Right cardiac atrium (tissue), 5 donors: ENCODE data around the gene NKAIN2. TPM values are rescaled to one million over a fixed set of nuclear protein-coding genes. Genes with fewer than 3 reads are reported as not detected.

Source experiments
- ATAC-seq, 2 donors: fragments of 200-7000 bp; cut with Tn5 transposase; one replicate each; pipeline versions ENCODE4 v1.8.0 to v1.9.1; 2020; ENCODE audit warnings: moderate library complexity in 2 of 2, mild to moderate bottlenecking in 1 of 2
- DNase-seq, 3 donors: peaks; one replicate each; pipeline ENCODE4 v3.0.0-alpha.2; 2020
- H3K27ac ChIP-seq: one replicate; pipeline ENCODE4 v1.5.1; 2013; ENCODE audit warnings: mild to moderate bottlenecking, low read length, control low read depth, moderate library complexity
- H3K27me3 ChIP-seq: one replicate; pipeline ENCODE4 v1.6.1; 2013; ENCODE audit not compliant: control insufficient read depth, insufficient read depth
- H3K4me1 ChIP-seq: one replicate; pipeline ENCODE4 v1.6.1; 2013; ENCODE audit warnings: low read length; ENCODE audit not compliant: control insufficient read depth, insufficient read depth
- H3K4me3 ChIP-seq: one replicate; pipeline ENCODE4 v1.5.1; 2013; ENCODE audit warnings: low read length, control low read depth
- H3K9me3 ChIP-seq: one replicate; pipeline ENCODE4 v1.6.1; 2013; ENCODE audit warnings: low read length; ENCODE audit not compliant: control insufficient read depth
- WGBS: extraction: QIAGEN DNeasy Blood & Tissue Kit; methylation state at CpG from one replicate; pipeline ENCODE4 v1.1.7; 2013; 5-methylcytosine and 5-hydroxymethylcytosine counted together
- intact Hi-C, 4 donors: fragments of 100-400 bp; cut with DNase I; formaldehyde crosslinking; loops; one replicate each; pipeline versions ENCODE4 v1.11.0 to v1.14.0; 2022 to 2023
- polyA plus RNA-seq: library from polyadenylated mRNA; stranded (reverse); fragments of 200-250 nt; gene quantifications from one replicate; pipeline ENCODE4 v1.2.3, GENCODE V29; 2013
- total RNA-seq, 4 donors: library from RNA; stranded (reverse); fragmentation: NEBNext Ultra II Directional; extraction: Animal tissue kit (Norgen Biotek cat#: 25700); gene quantifications; one replicate each; pipeline ENCODE4 v1.2.1, GENCODE V29; 2021
- donor health status: healthy with polysubstance abuse.
- donor health status: DM: no; HTN: yes; CAD: no.
- donor health status: DM: no; HTN: no; CAD: no.
- donor health status: DM: no; HTN: yes; CAD: no; lungs with severe emphysema.
- donor health status: DM: yes; HTN: yes; CAD: no.

NKAIN2 gene
- total and polyA plus RNA-seq, 5 donors, result 1.3 to 2.7 (median 1.5) TPM

DNA sequence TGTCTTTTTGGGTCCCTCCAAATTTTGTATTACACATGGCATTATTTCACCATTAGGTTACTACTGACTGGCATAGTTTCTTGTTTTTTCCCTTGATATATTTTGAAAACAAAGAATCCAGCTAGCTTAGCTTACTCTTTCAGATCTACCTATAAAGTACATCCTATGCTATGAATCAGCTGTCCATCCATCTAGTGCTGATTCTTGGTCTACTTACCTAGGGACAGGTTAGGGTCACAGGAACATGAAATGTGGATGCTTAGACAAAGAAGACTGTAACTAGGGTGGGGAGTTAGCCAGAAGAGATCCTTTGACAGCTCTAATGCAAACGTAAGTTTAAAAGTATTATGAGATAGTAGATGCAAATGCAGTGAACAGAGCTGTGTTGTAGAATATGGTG, 91.7 kb downstream of the NKAIN2 start:
- DNase-seq, result no peak
- Histone ChIP-seq H3K4me1 (no peaks in the 10 kb centered on the region), H3K9me3 (no peaks in the 10 kb centered on the region), H3K27me3 (no peaks in the 10 kb centered on the region), H3K27ac (no peak overlapping the region), H3K4me3 (no peak overlapping the region)
- 60% methylated on average over 1 of the region's 1 CpG for WGBS
- intact Hi-C loops, result no loop called here
- no peak for ATAC-seq

DNA sequence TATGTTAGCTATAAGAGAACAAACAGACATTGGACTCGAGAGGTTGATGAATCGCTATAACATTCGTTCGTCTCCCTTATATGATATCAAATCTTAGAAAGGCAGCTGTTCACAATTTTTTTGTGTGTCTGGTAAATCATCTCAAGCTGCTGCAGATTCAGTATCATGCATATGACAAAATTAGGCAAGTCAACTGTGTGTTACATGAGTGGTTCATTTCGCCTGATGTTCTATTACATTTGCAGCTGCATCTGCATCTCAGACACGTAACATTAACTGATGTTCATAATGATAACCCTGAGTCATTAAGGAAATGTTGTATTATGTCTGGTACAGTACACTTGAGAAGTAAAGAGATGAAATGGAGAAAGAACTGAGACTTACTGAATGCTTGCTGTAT, 92.1 kb downstream of the NKAIN2 start:
- Histone ChIP-seq H3K27ac (no peak overlapping the region), H3K4me3 (no peak overlapping the region), H3K9me3 (no peaks in the 10 kb centered on the region), H3K27me3 (no peaks in the 10 kb centered on the region), H3K4me1 (no peaks in the 10 kb centered on the region)
- intact Hi-C loops, result no loop called here
- ATAC-seq, result no peak
- no peak for DNase-seq
- WGBS, result 79% methylated on average over 6 of the region's 6 CpGs

DNA sequence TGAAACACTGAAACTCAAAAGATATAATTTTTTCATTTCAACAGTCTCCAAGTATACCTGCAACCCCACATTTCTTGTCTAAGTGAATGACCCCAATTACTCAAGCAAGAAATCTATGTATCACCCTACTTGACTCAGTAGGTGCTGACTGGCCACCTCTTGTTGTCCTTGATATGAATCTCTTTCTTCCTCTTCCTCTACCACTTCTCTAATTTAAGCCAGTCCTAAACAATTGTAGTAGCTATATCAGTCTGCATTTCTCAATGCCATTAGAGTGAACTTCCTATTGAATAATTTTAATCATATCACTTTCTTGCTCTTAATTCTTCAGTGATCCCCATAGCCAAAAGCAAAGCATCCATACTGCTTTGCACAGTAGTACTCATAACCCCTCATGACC, 93.2 kb downstream of the NKAIN2 start:
- no peaks in the 10 kb centered on the region for H3K9me3 ChIP-seq
- no peak overlapping the region for H3K4me3 ChIP-seq
- ATAC-seq, result no peak
- intact Hi-C loops, result no loop called here
- H3K27ac ChIP-seq, result no peak overlapping the region
- H3K27me3 ChIP-seq, result no peaks in the 10 kb centered on the region
- no peaks in the 10 kb centered on the region for H3K4me1 ChIP-seq
- no peak for DNase-seq

DNA sequence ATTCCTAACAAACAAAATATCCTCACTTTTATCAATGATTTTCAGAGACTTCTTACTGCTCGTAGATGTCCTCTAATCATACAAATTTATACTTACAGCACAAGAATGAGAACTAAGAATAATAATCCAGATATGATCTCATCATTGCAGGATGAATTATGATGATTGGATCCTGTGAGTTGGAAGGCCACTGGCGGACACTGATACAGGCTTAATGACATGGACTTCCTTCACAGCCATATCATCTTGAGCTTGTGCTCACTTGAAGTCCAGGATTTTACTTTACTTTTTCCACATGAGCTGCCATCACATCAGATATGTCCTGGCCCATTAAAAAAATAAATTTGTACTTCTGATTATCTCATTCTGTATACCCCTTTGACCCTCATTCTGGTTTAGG, 94.3 kb downstream of the NKAIN2 start:
- DNase-seq (no peak), ATAC-seq (no peak)
- no peaks in the 10 kb centered on the region for H3K27me3 ChIP-seq
- intact Hi-C loops, result no loop called here
- no peak overlapping the region for H3K27ac ChIP-seq
- H3K9me3 ChIP-seq, result no peaks in the 10 kb centered on the region
- H3K4me3 ChIP-seq, result no peak overlapping the region
- no peaks in the 10 kb centered on the region for H3K4me1 ChIP-seq
- WGBS, result 68% methylated on average over 2 of the region's 2 CpGs

DNA sequence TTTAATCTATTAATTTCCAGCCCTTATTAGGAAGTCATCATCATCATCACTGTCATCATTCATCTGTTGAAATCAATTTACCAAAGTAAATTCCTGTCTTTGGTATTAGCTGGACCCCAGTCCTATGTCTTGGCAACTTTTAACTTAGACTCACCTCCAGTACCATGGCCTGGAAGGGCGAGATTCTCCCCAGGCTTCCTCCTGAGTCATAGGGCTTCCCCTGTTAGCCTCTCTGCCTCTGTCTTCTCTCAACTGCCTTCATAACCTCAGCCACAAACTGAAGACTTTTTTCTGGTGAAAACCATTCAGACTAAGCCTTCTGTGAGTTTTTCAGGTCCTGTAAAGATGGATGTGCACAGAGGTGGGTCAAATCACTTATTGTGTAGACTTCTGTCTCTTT, 95.0 kb downstream of the NKAIN2 start:
- no peak overlapping the region for H3K27ac ChIP-seq
- 67% methylated on average over 1 of the region's 1 CpG for WGBS
- ATAC-seq, result no peak
- H3K4me1 ChIP-seq, result no peaks in the 10 kb centered on the region
- H3K27me3 ChIP-seq, result no peaks in the 10 kb centered on the region
- H3K4me3 ChIP-seq, result no peak overlapping the region
- intact Hi-C loops, result no loop called here
- DNase-seq, result no peak
- H3K9me3 ChIP-seq, result no peaks in the 10 kb centered on the region

DNA sequence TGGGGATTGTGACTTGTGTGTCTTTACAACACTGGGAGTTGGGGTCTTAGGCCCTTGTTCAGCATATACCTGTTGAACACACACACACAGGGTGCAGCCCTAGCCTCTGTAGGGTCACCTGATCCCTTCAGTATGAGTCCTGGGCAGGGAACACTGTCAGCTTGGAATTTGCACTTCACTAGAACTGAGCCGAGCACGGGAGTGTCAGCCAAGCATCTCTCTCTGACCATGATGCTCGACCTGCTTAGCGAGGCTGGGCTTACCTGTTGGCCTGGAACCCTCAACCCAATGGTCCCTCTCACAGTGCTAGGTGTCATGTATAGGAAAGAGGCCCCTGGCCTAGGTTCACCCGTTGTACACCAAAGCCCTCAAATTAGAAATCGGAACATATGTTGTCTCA, 96.1 kb downstream of the NKAIN2 start:
- H3K27me3 ChIP-seq, result no peaks in the 10 kb centered on the region
- 88% methylated on average over 6 of the region's 6 CpGs for WGBS
- H3K9me3 ChIP-seq, result no peaks in the 10 kb centered on the region
- H3K4me3 ChIP-seq, result no peak overlapping the region
- H3K27ac ChIP-seq, result no peak overlapping the region
- no peak for DNase-seq
- intact Hi-C loops, result no loop called here
- no peak for ATAC-seq
- H3K4me1 ChIP-seq, result no peaks in the 10 kb centered on the region

DNA sequence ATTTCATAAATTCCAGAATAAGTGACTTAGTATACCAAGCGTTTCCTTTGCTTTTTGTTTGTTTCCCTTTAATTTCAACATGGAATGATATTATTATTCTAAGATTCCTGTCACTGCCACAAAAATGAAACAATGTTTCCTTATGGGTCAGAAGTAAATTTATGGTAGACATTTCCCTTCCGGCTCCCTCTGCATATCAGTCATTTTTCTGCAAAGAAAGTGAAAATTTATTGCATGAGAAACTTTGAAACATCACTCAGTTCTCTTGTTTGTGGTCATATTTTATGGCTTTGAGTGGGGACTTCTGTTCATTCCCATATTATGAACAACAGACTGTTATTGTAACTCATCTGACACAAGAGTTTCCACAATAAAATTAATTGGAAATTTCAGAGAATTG, 97.8 kb downstream of the NKAIN2 start:
- DNase-seq (no peak), ATAC-seq (no peak)
- intact Hi-C loops, result no loop called here
- Histone ChIP-seq H3K27me3 (no peaks in the 10 kb centered on the region), H3K4me1 (no peaks in the 10 kb centered on the region), H3K27ac (no peak overlapping the region), H3K9me3 (no peaks in the 10 kb centered on the region), H3K4me3 (no peak overlapping the region)
- WGBS, result 64% methylated on average over 2 of the region's 2 CpGs

DNA sequence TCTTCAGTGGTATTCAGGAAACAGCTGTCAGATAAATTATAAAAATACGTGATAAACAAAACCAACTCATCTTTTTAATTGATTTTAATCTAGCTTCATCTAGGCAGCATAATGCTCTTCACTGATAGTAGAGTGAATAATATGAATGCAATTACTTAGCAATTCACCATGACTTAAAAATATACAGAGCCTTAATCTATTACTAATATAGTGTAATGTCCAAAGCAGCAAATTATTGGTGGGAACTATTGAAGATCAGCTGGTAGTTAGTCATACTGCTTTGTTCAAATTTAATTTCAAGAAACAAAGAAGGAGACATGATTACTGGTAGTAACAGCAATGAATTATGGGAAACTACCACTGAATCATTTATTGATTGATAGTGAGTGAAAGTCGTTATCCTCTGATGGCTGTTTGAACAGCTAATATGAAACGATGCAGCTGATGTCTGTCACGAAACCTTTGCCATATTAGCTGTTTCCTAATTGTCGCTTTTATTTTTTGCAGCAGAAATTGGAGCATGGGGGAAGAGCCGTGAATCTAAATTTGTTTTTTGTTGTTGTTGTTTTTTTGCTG, 99.2 kb downstream of the NKAIN2 start:
- WGBS, result 87% methylated on average over 6 of the region's 6 CpGs
- ATAC-seq, result no peak
- no peak for DNase-seq

DNA sequence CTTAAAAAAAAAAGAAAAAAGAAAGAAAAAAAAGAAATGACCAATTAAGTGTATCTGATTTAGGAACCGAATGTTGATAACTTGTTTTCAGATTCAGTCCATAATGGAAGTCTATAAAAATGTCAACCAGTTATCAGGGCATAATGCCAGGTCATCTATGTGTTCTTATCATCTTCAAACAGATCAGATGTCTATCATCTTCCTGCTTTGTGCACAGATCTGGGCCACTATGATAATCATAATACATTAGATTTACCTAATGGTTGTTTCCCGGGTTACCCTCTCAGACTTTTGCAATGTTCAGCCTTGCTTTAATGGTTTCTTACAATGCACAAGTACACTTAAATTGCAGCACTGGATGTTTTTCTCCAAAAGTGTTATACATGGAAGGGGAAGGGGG, 100.6 kb downstream of the NKAIN2 start:
- Histone ChIP-seq H3K9me3 (no peaks in the 10 kb centered on the region), H3K27ac (no peak overlapping the region), H3K27me3 (no peaks in the 10 kb centered on the region), H3K4me3 (no peak overlapping the region), H3K4me1 (no peaks in the 10 kb centered on the region)
- WGBS, result 89% methylated on average over 2 of the region's 2 CpGs
- ATAC-seq (no peak), DNase-seq (no peak)
- intact Hi-C loops, result no loop called here

More for the DNA sequence above, 99.2 kb downstream of the NKAIN2 start:
- intact Hi-C loops, result no loop called here
- no peak overlapping the region for H3K4me3 ChIP-seq
- no peaks in the 10 kb centered on the region for H3K27me3 ChIP-seq
- no peak overlapping the region for H3K27ac ChIP-seq
- H3K9me3 ChIP-seq, result no peaks in the 10 kb centered on the region
- no peaks in the 10 kb centered on the region for H3K4me1 ChIP-seq

DNA sequence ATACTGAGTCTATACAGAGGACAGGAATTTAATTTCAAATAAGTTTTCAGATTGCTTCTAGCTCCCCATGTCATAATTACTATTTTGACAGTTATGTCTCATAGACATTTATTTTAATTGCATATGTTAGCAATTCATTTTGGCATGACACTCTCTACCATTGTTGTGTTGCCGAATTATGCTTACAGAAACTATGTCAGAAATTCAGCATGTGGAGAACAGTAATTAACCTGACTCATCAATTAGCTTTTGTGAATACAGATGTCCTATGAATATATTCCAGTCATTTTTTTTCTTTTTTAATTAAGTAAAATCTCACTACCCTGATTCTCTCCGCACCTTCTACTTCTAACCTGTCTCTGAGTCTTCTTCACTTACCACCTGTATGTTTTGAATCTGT, 105.1 kb downstream of the NKAIN2 start:
- DNase-seq (no peak), ATAC-seq (no peak)
- Histone ChIP-seq H3K4me3 (no peak overlapping the region), H3K27me3 (no peaks in the 10 kb centered on the region), H3K4me1 (no peaks in the 10 kb centered on the region), H3K9me3 (no peaks in the 10 kb centered on the region), H3K27ac (no peak overlapping the region)
- 86% methylated on average over 2 of the region's 2 CpGs for WGBS
- intact Hi-C loops, result no loop called here

DNA sequence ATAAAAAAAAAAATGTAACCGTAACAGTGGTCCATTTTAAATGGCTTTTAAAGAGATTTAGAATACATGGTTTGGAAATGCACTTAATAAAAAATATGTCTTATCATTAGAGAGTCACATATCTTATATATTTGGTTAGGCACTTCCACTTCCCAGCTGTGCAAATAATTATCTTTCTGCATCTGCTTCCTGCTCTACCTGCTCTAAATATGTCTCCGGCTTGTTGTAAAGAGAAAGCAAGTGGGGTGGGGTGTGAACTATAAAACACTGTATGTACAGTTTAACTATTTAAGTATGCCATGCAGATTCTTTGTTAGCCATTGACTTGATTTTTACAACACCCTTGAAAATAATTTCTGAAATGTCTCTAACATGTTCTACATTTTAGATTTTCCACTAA, 106.3 kb downstream of the NKAIN2 start:
- WGBS, result 58% methylated on average over 2 of the region's 2 CpGs
- H3K27me3 ChIP-seq, result no peaks in the 10 kb centered on the region
- H3K4me3 ChIP-seq, result no peak overlapping the region
- H3K27ac ChIP-seq, result no peak overlapping the region
- DNase-seq, result no peak
- no peak for ATAC-seq
- intact Hi-C loops, result no loop called here
- H3K9me3 ChIP-seq, result no peaks in the 10 kb centered on the region
- H3K4me1 ChIP-seq, result no peaks in the 10 kb centered on the region

DNA sequence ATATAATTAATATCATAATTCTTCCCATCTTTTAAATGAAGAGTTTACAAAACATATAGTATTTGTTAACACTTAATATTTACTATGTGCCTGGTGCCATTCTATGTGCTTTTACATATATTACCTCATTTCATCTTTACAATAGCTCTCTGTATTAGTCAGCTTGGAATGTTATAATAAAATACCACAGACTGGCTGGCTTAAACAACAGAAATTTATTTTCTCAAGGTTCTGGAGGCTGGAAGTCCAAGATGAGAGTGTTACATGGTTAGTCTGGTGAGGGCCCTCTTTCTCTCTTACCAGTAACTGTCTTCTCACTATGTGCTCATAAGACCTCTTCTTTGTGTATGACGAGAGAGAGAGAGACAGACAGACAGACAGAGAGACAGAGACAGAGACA, 110.2 kb downstream of the NKAIN2 start:
- H3K27me3 ChIP-seq, result no peaks in the 10 kb centered on the region
- H3K9me3 ChIP-seq, result no peaks in the 10 kb centered on the region
- intact Hi-C loops, result no loop called here
- H3K4me1 ChIP-seq, result no peaks in the 10 kb centered on the region
- no peak overlapping the region for H3K27ac ChIP-seq
- WGBS, result 58% methylated on average over 1 of the region's 1 CpG
- H3K4me3 ChIP-seq, result no peak overlapping the region
- no peak for ATAC-seq
- no peak for DNase-seq
